GM12891 (cell line): ENCODE data around the gene SF3B2.

Source experiments
- POLR2A ChIP-seq: IDR thresholded peaks from 2 replicates; pipeline ENCODE4 v1.6.1; 2011; ENCODE audit warnings: low read depth, low read length, control low read depth
- POLR2AphosphoS5 ChIP-seq: IDR thresholded peaks from 2 replicates; pipeline ENCODE4 v1.6.1; 2011; ENCODE audit warnings: low read depth, low read length, control low read depth
- SPI1 ChIP-seq: IDR thresholded peaks from 2 replicates; pipeline ENCODE4 v1.6.1; 2011; ENCODE audit warnings: low read depth, low read length, control low read depth
- TAF1 ChIP-seq: IDR thresholded peaks from 2 replicates; pipeline ENCODE4 v1.6.1; 2011; ENCODE audit warnings: low read depth, low read length, control low read depth

- TF ChIP-seq POLR2A (no peak), TAF1 (no peak), POLR2AphosphoS5 (no peak), SPI1 (no peak)
Measured at GRCh38 chr11:66048547-66049323, 3.4 kb upstream of the SF3B2 start, which contains the start of gene GAL3ST3.
